Measurements from ENCODE around the gene BRINP3.
"Not testable (repeated sequence)": the region's sequence is repeated elsewhere in the genome, so short reads cannot be mapped to it uniquely, and the experiment has no call there.

DNA sequence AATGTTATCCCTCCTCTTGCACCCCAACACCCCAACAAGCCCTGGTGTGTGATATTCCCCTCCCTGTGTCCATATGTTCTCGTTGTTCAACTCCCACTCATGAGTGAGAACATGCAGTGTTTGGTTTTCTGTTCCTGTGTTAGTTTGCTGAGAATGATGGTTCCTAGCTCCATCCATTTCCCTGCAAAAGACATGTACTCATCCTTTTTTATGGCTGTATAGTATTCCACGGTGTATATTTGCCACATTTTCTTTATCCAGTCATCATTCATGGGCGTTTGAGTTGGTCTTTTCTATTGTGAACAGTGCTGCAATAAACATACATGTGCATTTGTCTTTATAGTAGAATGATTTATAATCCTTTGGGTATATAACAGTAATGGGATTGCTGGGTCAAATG, 26.9 kb upstream of the BRINP3 start:
- not testable (repeated sequence) for TF ChIP-seq MAX (IDR thresholded peaks at IDR 0.05; ENCODE audit: insufficient read depth, insufficient read length)
- TF ChIP-seq, protein P1, sequence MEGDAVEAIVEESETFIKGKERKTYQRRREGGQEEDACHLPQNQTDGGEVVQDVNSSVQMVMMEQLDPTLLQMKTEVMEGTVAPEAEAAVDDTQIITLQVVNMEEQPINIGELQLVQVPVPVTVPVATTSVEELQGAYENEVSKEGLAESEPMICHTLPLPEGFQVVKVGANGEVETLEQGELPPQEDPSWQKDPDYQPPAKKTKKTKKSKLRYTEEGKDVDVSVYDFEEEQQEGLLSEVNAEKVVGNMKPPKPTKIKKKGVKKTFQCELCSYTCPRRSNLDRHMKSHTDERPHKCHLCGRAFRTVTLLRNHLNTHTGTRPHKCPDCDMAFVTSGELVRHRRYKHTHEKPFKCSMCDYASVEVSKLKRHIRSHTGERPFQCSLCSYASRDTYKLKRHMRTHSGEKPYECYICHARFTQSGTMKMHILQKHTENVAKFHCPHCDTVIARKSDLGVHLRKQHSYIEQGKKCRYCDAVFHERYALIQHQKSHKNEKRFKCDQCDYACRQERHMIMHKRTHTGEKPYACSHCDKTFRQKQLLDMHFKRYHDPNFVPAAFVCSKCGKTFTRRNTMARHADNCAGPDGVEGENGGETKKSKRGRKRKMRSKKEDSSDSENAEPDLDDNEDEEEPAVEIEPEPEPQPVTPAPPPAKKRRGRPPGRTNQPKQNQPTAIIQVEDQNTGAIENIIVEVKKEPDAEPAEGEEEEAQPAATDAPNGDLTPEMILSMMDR (IDR thresholded peaks at IDR 0.05; ENCODE audit: extremely low read depth in 1 of 2, insufficient read depth in 1 of 2, low read depth in 1 of 2, low read length in 2 of 2), result not testable (repeated sequence)

Data from endothelial cell of umbilical vein (primary cell).